ENCODE results near the gene TPP2.

Gene TPP2

GRCh38 chr13:102599426-102600012 is 2.7 kb downstream of the TPP2 start:
- H3K4me2 ChIP-seq (ENCODE audit: low read depth, low read length, poor library complexity, severe bottlenecking) = peak overlapping the region; percentile 98
- peak overlapping the region; percentile 76 for H3K4me3 ChIP-seq (ENCODE audit: insufficient read depth, low read length, poor library complexity, severe bottlenecking)
- H3K9ac ChIP-seq (ENCODE audit: low read length) = peak overlapping the region; percentile 94; the same call in 1 of the 2 replicates
- peaks cover 84% of the 10 kb centered on the region for H3K79me2 ChIP-seq (ENCODE audit: insufficient read depth, low read length)
- H3K9me3 ChIP-seq (ENCODE audit: insufficient read depth, low read length) = no peaks in the 10 kb centered on the region
- no peaks in the 10 kb centered on the region for H3K9me2 ChIP-seq (replicated peaks; ENCODE audit: insufficient read depth, low read length)
- H3K27me3 ChIP-seq (ENCODE audit: low read length) = no peaks in the 10 kb centered on the region
- peaks cover 7% of the 10 kb centered on the region; the same call in 1 of the 2 replicates for H3K36me3 ChIP-seq (ENCODE audit: low read length)
- TF ChIP-seq EZH2phosphoT487 (conservative IDR thresholded peaks at IDR 0.05; ENCODE audit: low read length) (no peak), CTCF (IDR thresholded peaks at IDR 0.05; ENCODE audit: insufficient read depth, low read length, poor library complexity, severe bottlenecking) (no peak)
- H3F3A ChIP-seq (ENCODE audit: insufficient read depth) = peaks cover 17% of the 10 kb centered on the region
- peaks cover 50% of the 10 kb centered on the region for H4K20me1 ChIP-seq (ENCODE audit: low read depth, low read length)
- H2AFZ ChIP-seq (ENCODE audit: low read depth, low read length, severe bottlenecking) = no peak overlapping the region
- H3K27ac ChIP-seq (ENCODE audit: low read depth, low read length) = no peak overlapping the region

- peaks cover 37% of the 10 kb centered on the region; the same call in 1 of the 2 replicates for H3K36me3 ChIP-seq (ENCODE audit: low read length)
- no peaks in the 10 kb centered on the region for H3K9me2 ChIP-seq (replicated peaks; ENCODE audit: insufficient read depth, low read length)
- TF ChIP-seq CTCF (IDR thresholded peaks at IDR 0.05; ENCODE audit: insufficient read depth, low read length, poor library complexity, severe bottlenecking) (no peak), EZH2phosphoT487 (conservative IDR thresholded peaks at IDR 0.05; ENCODE audit: low read length) (no peak)
- H3K9ac ChIP-seq (ENCODE audit: low read length) = no peak overlapping the region
- H3K27ac ChIP-seq (ENCODE audit: low read depth, low read length) = no peak overlapping the region
- no peak overlapping the region for H2AFZ ChIP-seq (ENCODE audit: low read depth, low read length, severe bottlenecking)
- no peaks in the 10 kb centered on the region for H3K9me3 ChIP-seq (ENCODE audit: insufficient read depth, low read length)
- H4K20me1 ChIP-seq (ENCODE audit: low read depth, low read length) = peaks cover 31% of the 10 kb centered on the region
- H3K79me2 ChIP-seq (ENCODE audit: insufficient read depth, low read length) = peaks cover 90% of the 10 kb centered on the region
- no peaks in the 10 kb centered on the region for H3F3A ChIP-seq (ENCODE audit: insufficient read depth)
- H3K27me3 ChIP-seq (ENCODE audit: low read length) = no peaks in the 10 kb centered on the region
- H3K4me3 ChIP-seq (ENCODE audit: insufficient read depth, low read length, poor library complexity, severe bottlenecking) = no peak overlapping the region
- H3K4me2 ChIP-seq (ENCODE audit: low read depth, low read length, poor library complexity, severe bottlenecking) = no peak overlapping the region
Observed at GRCh38 chr13:102606537-102607309, 9.9 kb downstream of the TPP2 start.

GRCh38 chr13:102608974-102609373 is 12.2 kb downstream of the TPP2 start:
- Histone ChIP-seq H3K4me3 (ENCODE audit: insufficient read depth, low read length, poor library complexity, severe bottlenecking) (no peak overlapping the region), H2AFZ (ENCODE audit: low read depth, low read length, severe bottlenecking) (no peak overlapping the region), H3K27ac (ENCODE audit: low read depth, low read length) (no peak overlapping the region), H3K36me3 (ENCODE audit: low read length) (peaks cover 43% of the 10 kb centered on the region; the same call in 1 of the 2 replicates), H3K79me2 (ENCODE audit: insufficient read depth, low read length) (peaks cover 89% of the 10 kb centered on the region), H3K27me3 (ENCODE audit: low read length) (no peaks in the 10 kb centered on the region), H3K9me3 (ENCODE audit: insufficient read depth, low read length) (no peaks in the 10 kb centered on the region), H4K20me1 (ENCODE audit: low read depth, low read length) (peaks cover 18% of the 10 kb centered on the region; the same call in 1 of the 2 replicates), H3K4me2 (ENCODE audit: low read depth, low read length, poor library complexity, severe bottlenecking) (no peak overlapping the region), H3K9ac (ENCODE audit: low read length) (no peak overlapping the region), H3F3A (ENCODE audit: insufficient read depth) (peaks cover 3% of the 10 kb centered on the region; the same call in 1 of the 2 replicates), H3K9me2 (replicated peaks; ENCODE audit: insufficient read depth, low read length) (no peaks in the 10 kb centered on the region)
- TF ChIP-seq EZH2phosphoT487 (conservative IDR thresholded peaks at IDR 0.05; ENCODE audit: low read length) = no peak
- TF ChIP-seq CTCF (IDR thresholded peaks at IDR 0.05; ENCODE audit: insufficient read depth, low read length, poor library complexity, severe bottlenecking) = no peak

Data from SU-DHL-6 (cell line).